ENCODE data around the gene AIFM2.

GRCh38 chr10:70126700-70127395, 5.8 kb downstream of the AIFM2 start:
- TF ChIP-seq, protein P1, sequence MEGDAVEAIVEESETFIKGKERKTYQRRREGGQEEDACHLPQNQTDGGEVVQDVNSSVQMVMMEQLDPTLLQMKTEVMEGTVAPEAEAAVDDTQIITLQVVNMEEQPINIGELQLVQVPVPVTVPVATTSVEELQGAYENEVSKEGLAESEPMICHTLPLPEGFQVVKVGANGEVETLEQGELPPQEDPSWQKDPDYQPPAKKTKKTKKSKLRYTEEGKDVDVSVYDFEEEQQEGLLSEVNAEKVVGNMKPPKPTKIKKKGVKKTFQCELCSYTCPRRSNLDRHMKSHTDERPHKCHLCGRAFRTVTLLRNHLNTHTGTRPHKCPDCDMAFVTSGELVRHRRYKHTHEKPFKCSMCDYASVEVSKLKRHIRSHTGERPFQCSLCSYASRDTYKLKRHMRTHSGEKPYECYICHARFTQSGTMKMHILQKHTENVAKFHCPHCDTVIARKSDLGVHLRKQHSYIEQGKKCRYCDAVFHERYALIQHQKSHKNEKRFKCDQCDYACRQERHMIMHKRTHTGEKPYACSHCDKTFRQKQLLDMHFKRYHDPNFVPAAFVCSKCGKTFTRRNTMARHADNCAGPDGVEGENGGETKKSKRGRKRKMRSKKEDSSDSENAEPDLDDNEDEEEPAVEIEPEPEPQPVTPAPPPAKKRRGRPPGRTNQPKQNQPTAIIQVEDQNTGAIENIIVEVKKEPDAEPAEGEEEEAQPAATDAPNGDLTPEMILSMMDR (IDR thresholded peaks at IDR 0.05; ENCODE audit: low read depth, low read length, poor library complexity, severe bottlenecking) = no peak
- TF ChIP-seq EZH2phosphoT487 (IDR thresholded peaks at IDR 0.05; ENCODE audit: borderline replicate concordance, low read length) = no peak

Measured in DOHH2 (cell line).